PFSK-1 (cell line): ENCODE results near the gene ZFYVE21.

ENCODE experiments used
- POLR2AphosphoS5 ChIP-seq: IDR thresholded peaks from 2 replicates; pipeline ENCODE4 v1.6.1; 2012; ENCODE audit warnings: low read depth, mild to moderate bottlenecking, control low read depth, low read length, moderate library complexity
- SIN3A ChIP-seq: IDR thresholded peaks from 2 replicates; pipeline ENCODE4 v1.6.1; 2012; ENCODE audit warnings: mild to moderate bottlenecking, low read length, moderate library complexity, borderline replicate concordance; ENCODE audit not compliant: insufficient read depth
- TAF1 ChIP-seq: IDR thresholded peaks from 2 replicates; pipeline ENCODE4 v1.6.1; 2012; ENCODE audit warnings: low read length, control low read depth, borderline replicate concordance; ENCODE audit not compliant: insufficient read depth

GRCh38 chr14:103709814-103710213 is 5.8 kb upstream of the ZFYVE21 start:
- TF ChIP-seq TAF1 (no peak), POLR2AphosphoS5 (no peak), SIN3A (no peak)
